ENCODE results near the gene NTN1. TPM values are rescaled to one million over a fixed set of nuclear protein-coding genes. Genes with fewer than 3 reads are reported as not detected.

NTN1 gene
- total and polyA plus RNA-seq, 4 donors = 18.7 to 137 (median 60.1) TPM

- Histone ChIP-seq H3K4me3 (ENCODE audit: low read depth, low read length) (no peak overlapping the region), H3K9me3 (ENCODE audit: control insufficient read depth, insufficient read depth, low read length) (no peaks in the 10 kb centered on the region), H3K27ac (ENCODE audit: low read depth, low read length) (no peak overlapping the region), H3K27me3 (ENCODE audit: control insufficient read depth, insufficient read depth, low read length) (peaks cover 4% of the 10 kb centered on the region), H3K4me1 (ENCODE audit: control insufficient read depth, insufficient read depth, low read length) (peaks cover 44% of the 10 kb centered on the region), H3K36me3 (ENCODE audit: control insufficient read depth, insufficient read depth, low read length) (peaks cover 62% of the 10 kb centered on the region)
- DNase-seq (ENCODE audit: low read depth in 4 of 6, low spot score in 6 of 6) = no peak
- 89% methylated on average over 13 of the region's 16 CpGs for whole genome bisulfite sequencing (ENCODE audit: insufficient coverage)
Observed at GRCh38 chr17:9228408-9229159, 207.3 kb downstream of the NTN1 start.

- Histone ChIP-seq H3K27ac (ENCODE audit: low read depth, low read length) (no peak overlapping the region), H3K9me3 (ENCODE audit: control insufficient read depth, insufficient read depth, low read length) (no peaks in the 10 kb centered on the region), H3K4me3 (ENCODE audit: low read depth, low read length) (no peak overlapping the region), H3K36me3 (ENCODE audit: control insufficient read depth, insufficient read depth, low read length) (peaks cover 65% of the 10 kb centered on the region), H3K4me1 (ENCODE audit: control insufficient read depth, insufficient read depth, low read length) (peaks cover 51% of the 10 kb centered on the region), H3K27me3 (ENCODE audit: control insufficient read depth, insufficient read depth, low read length) (peaks cover 4% of the 10 kb centered on the region)
- no peak for DNase-seq (ENCODE audit: low read depth in 4 of 6, low spot score in 6 of 6)
- 91% methylated on average over 20 of the region's 20 CpGs for WGBS (ENCODE audit: insufficient coverage)
Observed at GRCh38 chr17:9229160-9229825, 208.0 kb downstream of the NTN1 start.

GRCh38 chr17:9229826-9230201, 208.5 kb downstream of the NTN1 start:
- Histone ChIP-seq H3K9me3 (ENCODE audit: control insufficient read depth, insufficient read depth, low read length) (no peaks in the 10 kb centered on the region), H3K27ac (ENCODE audit: low read depth, low read length) (no peak overlapping the region), H3K4me1 (ENCODE audit: control insufficient read depth, insufficient read depth, low read length) (peaks cover 53% of the 10 kb centered on the region), H3K27me3 (ENCODE audit: control insufficient read depth, insufficient read depth, low read length) (peaks cover 4% of the 10 kb centered on the region), H3K4me3 (ENCODE audit: low read depth, low read length) (no peak overlapping the region), H3K36me3 (ENCODE audit: control insufficient read depth, insufficient read depth, low read length) (peaks cover 60% of the 10 kb centered on the region)
- no CpG with 5 or more reads among the region's 9 CpGs for WGBS (ENCODE audit: insufficient coverage)
- no peak for DNase-seq (ENCODE audit: low read depth in 4 of 6, low spot score in 6 of 6)

DNA sequence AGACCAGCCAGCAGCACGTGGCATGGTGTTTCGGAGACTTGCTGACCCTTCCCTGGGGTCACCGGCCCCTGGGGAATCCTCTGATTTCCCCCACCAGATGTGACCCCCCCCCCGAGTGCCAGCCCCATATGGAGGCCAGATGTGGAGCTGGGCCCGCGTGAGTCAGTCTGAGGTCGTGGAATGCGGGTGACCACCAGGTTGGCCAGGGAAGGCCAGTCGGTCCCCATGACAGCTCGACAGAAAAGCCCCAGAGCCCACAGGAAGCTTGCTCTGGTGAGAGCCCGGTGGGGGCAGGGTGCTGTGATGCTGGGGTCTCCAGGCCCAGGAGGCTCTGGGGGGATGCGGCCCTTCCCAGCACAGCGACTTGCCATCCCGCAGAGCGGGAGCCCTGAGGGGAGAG, 209.0 kb downstream of the NTN1 start:
- 72% methylated on average over 15 of the region's 15 CpGs for WGBS (ENCODE audit: insufficient coverage)
- H3K4me1 ChIP-seq (ENCODE audit: control insufficient read depth, insufficient read depth, low read length) = peaks cover 51% of the 10 kb centered on the region
- peaks cover 4% of the 10 kb centered on the region for H3K27me3 ChIP-seq (ENCODE audit: control insufficient read depth, insufficient read depth, low read length)
- no peaks in the 10 kb centered on the region for H3K9me3 ChIP-seq (ENCODE audit: control insufficient read depth, insufficient read depth, low read length)
- no peak overlapping the region for H3K4me3 ChIP-seq (ENCODE audit: low read depth, low read length)
- peaks cover 59% of the 10 kb centered on the region for H3K36me3 ChIP-seq (ENCODE audit: control insufficient read depth, insufficient read depth, low read length)
- H3K27ac ChIP-seq (ENCODE audit: low read depth, low read length) = no peak overlapping the region
- DNase-seq (ENCODE audit: low read depth in 4 of 6, low spot score in 6 of 6) = no peak

- Histone ChIP-seq H3K36me3 (ENCODE audit: control insufficient read depth, insufficient read depth, low read length) (peaks cover 54% of the 10 kb centered on the region), H3K4me3 (ENCODE audit: low read depth, low read length) (no peak overlapping the region), H3K4me1 (ENCODE audit: control insufficient read depth, insufficient read depth, low read length) (peaks cover 49% of the 10 kb centered on the region), H3K9me3 (ENCODE audit: control insufficient read depth, insufficient read depth, low read length) (no peaks in the 10 kb centered on the region), H3K27ac (ENCODE audit: low read depth, low read length) (no peak overlapping the region), H3K27me3 (ENCODE audit: control insufficient read depth, insufficient read depth, low read length) (peaks cover 4% of the 10 kb centered on the region)
- WGBS (ENCODE audit: insufficient coverage) = 95% methylated on average over 11 of the region's 11 CpGs
- no peak for DNase-seq (ENCODE audit: low read depth in 4 of 6, low spot score in 6 of 6)
Observed at GRCh38 chr17:9230861-9231260, 209.6 kb downstream of the NTN1 start.

- 57% methylated on average over 9 of the region's 23 CpGs for WGBS (ENCODE audit: insufficient coverage)
Observed at GRCh38 chr17:9231449-9232154, 210.3 kb downstream of the NTN1 start.

DNA sequence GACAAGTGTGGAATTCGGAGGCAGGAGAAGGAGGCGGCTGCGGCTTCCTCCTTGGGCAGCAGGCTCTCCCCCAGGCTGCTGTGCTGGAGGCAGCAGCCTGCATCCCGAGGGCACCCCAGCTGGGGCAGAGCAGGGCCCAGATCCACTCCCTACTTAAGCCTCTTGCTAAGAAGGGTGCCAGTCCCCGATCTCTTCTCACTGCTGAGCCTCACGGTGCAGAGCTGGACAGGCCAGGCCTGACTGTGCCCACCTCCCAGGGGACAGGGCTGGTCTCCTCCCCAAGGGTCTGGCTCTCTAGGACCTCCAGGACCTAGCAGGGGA, 210.8 kb downstream of the NTN1 start:
- Histone ChIP-seq H3K9me3 (ENCODE audit: control insufficient read depth, insufficient read depth, low read length) (no peaks in the 10 kb centered on the region), H3K27ac (ENCODE audit: low read depth, low read length) (no peak overlapping the region), H3K36me3 (ENCODE audit: control insufficient read depth, insufficient read depth, low read length) (peaks cover 42% of the 10 kb centered on the region), H3K27me3 (ENCODE audit: control insufficient read depth, insufficient read depth, low read length) (peaks cover 4% of the 10 kb centered on the region), H3K4me3 (ENCODE audit: low read depth, low read length) (no peak overlapping the region), H3K4me1 (ENCODE audit: control insufficient read depth, insufficient read depth, low read length) (peaks cover 61% of the 10 kb centered on the region)
- 80% methylated on average over 6 of the region's 6 CpGs for WGBS (ENCODE audit: insufficient coverage)
- no peak for DNase-seq (ENCODE audit: low read depth in 4 of 6, low spot score in 6 of 6)

More at GRCh38 chr17:9231449-9232154, 210.3 kb downstream of the NTN1 start:
- Histone ChIP-seq H3K9me3 (ENCODE audit: control insufficient read depth, insufficient read depth, low read length) (no peaks in the 10 kb centered on the region), H3K36me3 (ENCODE audit: control insufficient read depth, insufficient read depth, low read length) (peaks cover 47% of the 10 kb centered on the region), H3K27me3 (ENCODE audit: control insufficient read depth, insufficient read depth, low read length) (peaks cover 4% of the 10 kb centered on the region), H3K4me1 (ENCODE audit: control insufficient read depth, insufficient read depth, low read length) (peaks cover 56% of the 10 kb centered on the region), H3K4me3 (ENCODE audit: low read depth, low read length) (no peak overlapping the region), H3K27ac (ENCODE audit: low read depth, low read length) (no peak overlapping the region)
- peak in 1 of 6 donors; percentile 30 for DNase-seq (ENCODE audit: low read depth in 4 of 6, low spot score in 6 of 6)

GRCh38 chr17:9232591-9233270, 211.4 kb downstream of the NTN1 start:
- H3K36me3 ChIP-seq (ENCODE audit: control insufficient read depth, insufficient read depth, low read length) = peaks cover 35% of the 10 kb centered on the region
- DNase-seq (ENCODE audit: low read depth in 4 of 6, low spot score in 6 of 6) = peak in 3 of 6 donors; percentile 61 to 91 (median 75)
- peaks cover 4% of the 10 kb centered on the region for H3K27me3 ChIP-seq (ENCODE audit: control insufficient read depth, insufficient read depth, low read length)
- 20% methylated on average over 15 of the region's 22 CpGs for WGBS (ENCODE audit: insufficient coverage)
- peak overlapping the region; percentile 25 for H3K27ac ChIP-seq (ENCODE audit: low read depth, low read length)
- H3K9me3 ChIP-seq (ENCODE audit: control insufficient read depth, insufficient read depth, low read length) = no peaks in the 10 kb centered on the region
- H3K4me3 ChIP-seq (ENCODE audit: low read depth, low read length) = no peak overlapping the region
- peaks cover 68% of the 10 kb centered on the region for H3K4me1 ChIP-seq (ENCODE audit: control insufficient read depth, insufficient read depth, low read length)

- 52% methylated on average over 9 of the region's 9 CpGs for WGBS (ENCODE audit: insufficient coverage)
- DNase-seq (ENCODE audit: low read depth in 4 of 6, low spot score in 6 of 6) = no peak
- peak overlapping the region; percentile 25 for H3K27ac ChIP-seq (ENCODE audit: low read depth, low read length)
- H3K4me1 ChIP-seq (ENCODE audit: control insufficient read depth, insufficient read depth, low read length) = peaks cover 69% of the 10 kb centered on the region
- no peaks in the 10 kb centered on the region for H3K9me3 ChIP-seq (ENCODE audit: control insufficient read depth, insufficient read depth, low read length)
- H3K36me3 ChIP-seq (ENCODE audit: control insufficient read depth, insufficient read depth, low read length) = peaks cover 36% of the 10 kb centered on the region
- no peak overlapping the region for H3K4me3 ChIP-seq (ENCODE audit: low read depth, low read length)
- H3K27me3 ChIP-seq (ENCODE audit: control insufficient read depth, insufficient read depth, low read length) = peaks cover 4% of the 10 kb centered on the region
Observed at GRCh38 chr17:9233271-9233599, 211.9 kb downstream of the NTN1 start.
